Activated B cell treated with CpG ODN at 0.5 μM for 24 hours (primary cell): ENCODE measurements around the gene USP40. TPM values are rescaled to one million over a fixed set of nuclear protein-coding genes. Genes with fewer than 3 reads are reported as not detected.

Experiments used
- ATAC-seq: fragments of 200-7000 bp; cut with Tn5 transposase; one replicate; pipeline ENCODE4 v1.10.0; 2021; ENCODE audit warnings: low read depth, mild to moderate bottlenecking, moderate library complexity
- CTCF ChIA-PET: fragments of 350-600 bp; sonication (Branson Sonifier 250); formaldehyde crosslinking; loops from one replicate; lab custom pipeline; 2021; ENCODE audit warnings: antibody characterized with exemption; lab: Charles Lee
- POLR2A ChIA-PET: fragments of 350-600 bp; sonication (Branson Sonifier 250); formaldehyde crosslinking; loops from one replicate; lab custom pipeline; 2021; ENCODE audit warnings: antibody characterized with exemption; lab: Charles Lee
- DNase-seq: peaks from one replicate; pipeline ENCODE4 v3.0.0; 2022
- H3K27ac Mint-ChIP-seq: one replicate; pipeline ENCODE4 v1.8.0; 2020; ENCODE audit warnings: mixed read lengths
- H3K27me3 Mint-ChIP-seq: one replicate; pipeline ENCODE4 v1.8.0; 2021; ENCODE audit warnings: mixed read lengths
- H3K36me3 Mint-ChIP-seq: one replicate; pipeline ENCODE4 v1.8.0; 2021; ENCODE audit warnings: low read depth, mixed read lengths
- H3K4me1 Mint-ChIP-seq: one replicate; pipeline ENCODE4 v1.8.0; 2021; ENCODE audit warnings: mixed read lengths
- H3K4me3 Mint-ChIP-seq: one replicate; pipeline ENCODE4 v1.8.0; 2020; ENCODE audit warnings: mild to moderate bottlenecking, mixed read lengths
- H3K9me3 Mint-ChIP-seq: one replicate; pipeline ENCODE4 v1.8.0; 2020; ENCODE audit warnings: mixed read lengths
- intact Hi-C: fragments of 100-400 bp; cut with micrococcal nuclease; formaldehyde crosslinking; loops from one replicate; pipeline ENCODE4 v1.15.1; 2024
- total RNA-seq: library from RNA; stranded (reverse); gene quantifications from 2 replicates; pipeline ENCODE4 v1.2.3, GENCODE V29; 2022
- TF ChIP-seq, protein P1 (sequence below): fragments of 200-600 bp; IDR thresholded peaks from one replicate; pipeline ENCODE4 v1.8.0; 2022; ENCODE audit warnings: antibody characterized with exemption, mild to moderate bottlenecking

Gene USP40
- total RNA-seq, 1 donor from 2014 or later: 30.4 TPM

DNA sequence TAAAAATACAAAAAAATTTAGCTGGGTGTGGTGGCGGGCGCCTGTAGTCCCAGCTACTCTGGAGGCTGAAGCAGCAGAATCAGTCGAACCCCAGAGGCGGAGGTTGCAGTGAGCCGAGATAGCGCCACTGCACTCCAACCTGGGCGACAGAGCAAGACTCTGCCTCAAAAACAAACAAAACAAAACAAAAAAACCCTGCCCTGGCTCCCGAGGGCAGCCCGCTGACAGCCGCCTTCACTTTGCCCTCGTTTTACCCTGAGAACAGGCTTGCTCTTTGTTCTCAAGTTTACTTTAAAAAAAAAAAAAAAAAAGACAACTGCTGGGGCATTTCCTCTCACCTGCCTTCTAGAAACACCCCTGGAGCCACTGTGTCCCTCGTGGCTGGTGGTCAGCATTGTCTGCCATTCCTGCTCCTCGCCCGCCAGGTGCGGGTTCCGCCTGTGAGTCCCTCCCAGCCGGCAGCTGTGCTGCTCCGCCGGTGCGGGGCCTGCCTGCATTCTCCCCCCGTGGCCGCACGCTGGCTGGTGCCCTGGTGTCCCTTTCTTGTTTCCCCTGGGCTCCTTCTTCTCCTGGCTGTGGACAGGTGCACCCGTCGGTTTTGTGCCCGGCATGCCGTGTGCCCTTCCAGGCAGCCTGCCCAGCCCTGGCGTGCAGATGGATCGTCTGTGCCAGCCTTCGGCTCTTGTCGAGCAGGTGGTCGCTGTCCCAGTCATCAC lies 105.7 kb downstream of the USP40 start:
- ChIA-PET CTCF (no interaction called here), POLR2A (interaction anchor here (0.7 kb wide), 1 partner anchor 11 kb away, joined by 3 read pairs; no protein-coding TSS in a partner anchor)
- Mint-ChIP-seq H3K27me3 (no peaks in the 10 kb centered on the region), H3K27ac (no peak overlapping the region), H3K9me3 (no peaks in the 10 kb centered on the region), H3K4me3 (no peak overlapping the region), H3K4me1 (no peaks in the 10 kb centered on the region), H3K36me3 (peaks cover 92% of the 10 kb centered on the region)
- no peak for ATAC-seq
- TF ChIP-seq, protein P1, sequence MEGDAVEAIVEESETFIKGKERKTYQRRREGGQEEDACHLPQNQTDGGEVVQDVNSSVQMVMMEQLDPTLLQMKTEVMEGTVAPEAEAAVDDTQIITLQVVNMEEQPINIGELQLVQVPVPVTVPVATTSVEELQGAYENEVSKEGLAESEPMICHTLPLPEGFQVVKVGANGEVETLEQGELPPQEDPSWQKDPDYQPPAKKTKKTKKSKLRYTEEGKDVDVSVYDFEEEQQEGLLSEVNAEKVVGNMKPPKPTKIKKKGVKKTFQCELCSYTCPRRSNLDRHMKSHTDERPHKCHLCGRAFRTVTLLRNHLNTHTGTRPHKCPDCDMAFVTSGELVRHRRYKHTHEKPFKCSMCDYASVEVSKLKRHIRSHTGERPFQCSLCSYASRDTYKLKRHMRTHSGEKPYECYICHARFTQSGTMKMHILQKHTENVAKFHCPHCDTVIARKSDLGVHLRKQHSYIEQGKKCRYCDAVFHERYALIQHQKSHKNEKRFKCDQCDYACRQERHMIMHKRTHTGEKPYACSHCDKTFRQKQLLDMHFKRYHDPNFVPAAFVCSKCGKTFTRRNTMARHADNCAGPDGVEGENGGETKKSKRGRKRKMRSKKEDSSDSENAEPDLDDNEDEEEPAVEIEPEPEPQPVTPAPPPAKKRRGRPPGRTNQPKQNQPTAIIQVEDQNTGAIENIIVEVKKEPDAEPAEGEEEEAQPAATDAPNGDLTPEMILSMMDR: no peak
- DNase-seq: no peak
- intact Hi-C loops: no loop called here

DNA sequence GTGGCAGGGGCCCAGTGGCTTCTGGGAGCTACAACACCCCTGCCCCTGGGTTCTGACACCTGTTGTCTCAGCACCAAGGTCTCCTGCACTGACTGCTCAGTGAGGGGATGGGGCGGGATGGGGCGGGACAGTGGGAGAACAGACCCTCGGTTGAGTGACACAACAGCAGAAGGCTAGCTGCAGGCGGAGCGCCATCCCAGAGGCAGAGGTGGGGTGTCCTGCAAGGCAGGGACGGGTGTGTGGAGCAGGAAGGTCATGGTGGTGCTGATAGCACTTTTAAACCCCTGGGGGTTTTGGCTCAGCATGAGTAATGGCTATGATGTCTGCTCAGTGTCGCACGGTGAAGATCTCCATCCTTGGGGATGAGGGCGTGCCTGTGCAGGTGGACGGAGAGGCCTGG lies 107.2 kb downstream of the USP40 start:
- Mint-ChIP-seq H3K4me1 (no peaks in the 10 kb centered on the region), H3K27me3 (no peaks in the 10 kb centered on the region), H3K9me3 (no peaks in the 10 kb centered on the region), H3K36me3 (peaks cover 97% of the 10 kb centered on the region), H3K27ac (no peak overlapping the region), H3K4me3 (no peak overlapping the region)
- CTCF ChIA-PET: no interaction called here
- POLR2A ChIA-PET: no interaction called here
- DNase-seq (no peak), ATAC-seq (no peak)
- TF ChIP-seq, protein P1: no peak
- intact Hi-C loops: no loop called here

DNA sequence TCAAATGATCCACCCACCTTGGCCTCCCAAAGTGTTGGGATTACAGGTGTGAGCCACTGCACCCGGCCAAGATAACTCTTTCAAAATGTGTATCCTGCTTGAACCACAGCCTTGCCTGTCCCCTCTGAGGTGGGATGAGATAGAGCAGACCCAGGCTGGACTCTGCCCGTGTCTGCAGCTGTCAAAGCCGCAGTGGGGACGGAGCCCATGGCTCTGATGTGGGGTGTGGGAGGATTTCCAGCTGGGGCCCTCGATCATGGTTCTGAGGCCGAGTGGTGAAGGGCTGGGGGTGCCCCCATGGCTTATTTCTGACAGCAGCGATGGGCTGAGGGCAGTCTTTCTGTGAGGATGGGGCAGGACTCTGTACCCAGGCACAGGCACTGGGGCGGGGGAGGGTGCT lies 107.8 kb downstream of the USP40 start:
- ChIA-PET POLR2A (interaction anchor here (0.7 kb wide), 1 partner anchor 702 kb away, joined by 3 read pairs; no protein-coding TSS in a partner anchor), CTCF (no interaction called here)
- H3K27me3 Mint-ChIP-seq: no peaks in the 10 kb centered on the region
- no peaks in the 10 kb centered on the region for H3K4me1 Mint-ChIP-seq
- no peaks in the 10 kb centered on the region for H3K9me3 Mint-ChIP-seq
- intact Hi-C loops: no loop called here
- peaks cover 97% of the 10 kb centered on the region for H3K36me3 Mint-ChIP-seq
- DNase-seq: no peak
- H3K4me3 Mint-ChIP-seq: no peak overlapping the region
- TF ChIP-seq, protein P1: no peak
- H3K27ac Mint-ChIP-seq: no peak overlapping the region
- no peak for ATAC-seq

DNA sequence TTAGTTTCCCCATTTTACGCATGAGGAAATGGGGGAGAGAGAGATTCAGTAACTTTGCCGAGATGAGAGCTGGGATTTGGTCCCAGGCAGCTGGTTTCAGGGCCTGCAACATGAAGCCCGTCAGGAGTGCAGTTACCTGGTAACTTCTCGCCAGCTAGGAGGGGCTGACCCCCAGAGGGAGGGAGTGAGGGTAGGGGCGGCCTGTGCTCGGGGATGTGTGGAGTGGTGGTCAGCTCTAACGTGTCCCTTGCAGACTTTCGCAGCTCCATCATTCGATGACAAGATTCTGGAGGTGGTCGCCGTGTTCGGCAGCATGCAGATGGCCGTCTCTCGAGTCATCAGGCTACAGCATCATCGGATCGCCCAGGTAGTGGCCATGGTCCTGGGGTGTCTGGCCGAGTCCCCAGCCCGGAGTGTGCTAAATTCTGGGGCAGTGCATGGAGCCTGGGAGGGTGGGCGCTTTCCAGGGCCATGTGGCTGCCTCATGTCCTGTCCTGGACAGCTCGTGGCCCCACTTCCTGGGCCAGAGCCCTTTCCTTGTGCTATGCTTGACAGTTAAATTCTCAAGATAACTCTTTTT lies 108.5 kb downstream of the USP40 start:
- TF ChIP-seq, protein P1: no peak
- ChIA-PET POLR2A (interaction anchor here (0.7 to 1.3 kb wide), 3 partner anchors 104 to 703 kb away, joined by 3 to 5 read pairs (median 3); no protein-coding TSS in a partner anchor), CTCF (no interaction called here)
- Mint-ChIP-seq H3K36me3 (peaks cover 97% of the 10 kb centered on the region), H3K9me3 (no peaks in the 10 kb centered on the region), H3K4me1 (no peaks in the 10 kb centered on the region), H3K27ac (peak overlapping the region; percentile 18), H3K4me3 (no peak overlapping the region), H3K27me3 (no peaks in the 10 kb centered on the region)
- DNase-seq: no peak
- intact Hi-C loops: no loop called here
- ATAC-seq: no peak

DNA sequence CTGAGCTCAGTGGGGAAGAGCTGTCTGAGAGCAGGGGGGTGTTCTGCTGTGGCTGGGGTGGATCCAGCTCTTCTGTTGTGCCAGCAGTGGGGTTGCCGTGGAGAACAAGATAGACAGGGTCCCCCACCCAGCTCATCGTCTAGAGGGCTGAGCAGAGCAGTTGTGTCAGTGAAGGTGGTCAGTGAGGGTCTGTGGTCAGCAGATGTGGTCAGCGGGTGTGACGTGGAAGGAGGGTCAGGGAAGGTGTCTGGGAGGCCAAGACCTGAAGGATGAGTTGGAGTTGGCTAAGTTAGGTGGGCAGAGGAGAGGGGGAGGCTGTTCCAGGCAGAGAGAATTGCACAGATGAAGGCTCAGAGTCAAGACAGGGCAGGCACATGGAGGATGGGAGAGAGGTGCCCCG lies 109.2 kb downstream of the USP40 start:
- TF ChIP-seq, protein P1: no peak
- POLR2A ChIA-PET: interaction anchor here (1.3 kb wide), 1 partner anchor 104 kb away, joined by 3 read pairs; no protein-coding TSS in a partner anchor
- H3K9me3 Mint-ChIP-seq: no peaks in the 10 kb centered on the region
- ATAC-seq: no peak
- CTCF ChIA-PET: interaction anchor here (1.2 kb wide), 1 partner anchor 12 kb away, joined by 3 read pairs; no protein-coding TSS in a partner anchor
- H3K4me3 Mint-ChIP-seq: no peak overlapping the region
- H3K27ac Mint-ChIP-seq: peak overlapping the region; percentile 38
- peaks cover 97% of the 10 kb centered on the region for H3K36me3 Mint-ChIP-seq
- no peaks in the 10 kb centered on the region for H3K4me1 Mint-ChIP-seq
- no peaks in the 10 kb centered on the region for H3K27me3 Mint-ChIP-seq
- intact Hi-C loops: no loop called here
- no peak for DNase-seq
